ENCODE data around the gene AAR2. TPM values are rescaled to one million over a fixed set of nuclear protein-coding genes. Genes with fewer than 3 reads are reported as not detected.

AAR2 gene
- total RNA-seq, 1 experiment from 2014 or later, result 26.1 TPM

DNA sequence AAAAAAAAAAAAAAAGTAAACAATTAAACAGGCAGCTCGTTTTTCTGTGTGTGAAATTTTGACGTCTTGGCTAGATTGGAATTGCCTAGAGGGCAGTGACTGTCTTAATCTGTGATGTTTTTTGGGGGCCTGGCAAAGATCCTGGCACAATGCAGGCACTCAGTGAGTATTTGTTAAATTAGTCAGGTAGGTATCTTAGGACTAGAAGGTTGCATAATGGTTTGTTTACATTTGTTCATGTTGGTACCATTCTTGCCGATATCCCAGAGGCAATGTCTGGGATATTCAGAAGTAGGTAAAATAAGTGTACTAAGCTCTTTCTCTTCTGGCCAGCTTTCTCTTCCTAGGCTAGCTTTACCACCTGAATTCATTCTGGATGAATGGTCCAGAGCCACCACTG lies 2.5 kb downstream of the AAR2 start:
- in situ Hi-C loops (cut with HindIII; ENCODE audit: low pct_unique_long_range_greater_than_20kb, low sequenced_read_pairs), result no loop called here
- H3K4me3 ChIP-seq (ENCODE audit: low read depth in 2 of 2, low read length in 2 of 2), result no peak overlapping the region
- CTCF ChIA-PET, result no interaction called here
- DNase-seq (ENCODE audit: low read depth, low spot score) (no peak), ATAC-seq (no peak)
- no TSS peak for BruUV-seq (replicated peaks)
- H3K36me3 ChIP-seq (ENCODE audit: control insufficient read depth, insufficient read depth, low read length), result peaks cover 16% of the 10 kb centered on the region
- H3K4me1 ChIP-seq (ENCODE audit: control insufficient read depth, insufficient read depth, low read length), result peaks cover 16% of the 10 kb centered on the region; the same call in 1 of the 2 replicates
- POLR2A ChIA-PET, result no interaction called here
- H3K27me3 ChIP-seq (ENCODE audit: control insufficient read depth, insufficient read depth, low read length), result no peaks in the 10 kb centered on the region
- H3K9me3 ChIP-seq (ENCODE audit: control insufficient read depth, insufficient read depth, low read depth, low read length), result no peaks in the 10 kb centered on the region
- intact Hi-C loops (cut with micrococcal nuclease; ENCODE audit: unreplicated experiment), result no loop called here
- H3K27ac ChIP-seq (ENCODE audit: low read length), result no peak overlapping the region
- no peak for TF ChIP-seq POLR2AphosphoS5 (IDR thresholded peaks at IDR 0.05; ENCODE audit: low read depth, low read length)
- TF ChIP-seq, protein P1, sequence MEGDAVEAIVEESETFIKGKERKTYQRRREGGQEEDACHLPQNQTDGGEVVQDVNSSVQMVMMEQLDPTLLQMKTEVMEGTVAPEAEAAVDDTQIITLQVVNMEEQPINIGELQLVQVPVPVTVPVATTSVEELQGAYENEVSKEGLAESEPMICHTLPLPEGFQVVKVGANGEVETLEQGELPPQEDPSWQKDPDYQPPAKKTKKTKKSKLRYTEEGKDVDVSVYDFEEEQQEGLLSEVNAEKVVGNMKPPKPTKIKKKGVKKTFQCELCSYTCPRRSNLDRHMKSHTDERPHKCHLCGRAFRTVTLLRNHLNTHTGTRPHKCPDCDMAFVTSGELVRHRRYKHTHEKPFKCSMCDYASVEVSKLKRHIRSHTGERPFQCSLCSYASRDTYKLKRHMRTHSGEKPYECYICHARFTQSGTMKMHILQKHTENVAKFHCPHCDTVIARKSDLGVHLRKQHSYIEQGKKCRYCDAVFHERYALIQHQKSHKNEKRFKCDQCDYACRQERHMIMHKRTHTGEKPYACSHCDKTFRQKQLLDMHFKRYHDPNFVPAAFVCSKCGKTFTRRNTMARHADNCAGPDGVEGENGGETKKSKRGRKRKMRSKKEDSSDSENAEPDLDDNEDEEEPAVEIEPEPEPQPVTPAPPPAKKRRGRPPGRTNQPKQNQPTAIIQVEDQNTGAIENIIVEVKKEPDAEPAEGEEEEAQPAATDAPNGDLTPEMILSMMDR (IDR thresholded peaks at IDR 0.05), result no peak
- no peak for TF ChIP-seq TCF7L2 (IDR thresholded peaks at IDR 0.05; ENCODE audit: low read depth, low read length)
- no peak for TF ChIP-seq SIN3A (IDR thresholded peaks at IDR 0.05; ENCODE audit: borderline replicate concordance, insufficient read depth, low read depth, low read length)
- TF ChIP-seq, protein P2, sequence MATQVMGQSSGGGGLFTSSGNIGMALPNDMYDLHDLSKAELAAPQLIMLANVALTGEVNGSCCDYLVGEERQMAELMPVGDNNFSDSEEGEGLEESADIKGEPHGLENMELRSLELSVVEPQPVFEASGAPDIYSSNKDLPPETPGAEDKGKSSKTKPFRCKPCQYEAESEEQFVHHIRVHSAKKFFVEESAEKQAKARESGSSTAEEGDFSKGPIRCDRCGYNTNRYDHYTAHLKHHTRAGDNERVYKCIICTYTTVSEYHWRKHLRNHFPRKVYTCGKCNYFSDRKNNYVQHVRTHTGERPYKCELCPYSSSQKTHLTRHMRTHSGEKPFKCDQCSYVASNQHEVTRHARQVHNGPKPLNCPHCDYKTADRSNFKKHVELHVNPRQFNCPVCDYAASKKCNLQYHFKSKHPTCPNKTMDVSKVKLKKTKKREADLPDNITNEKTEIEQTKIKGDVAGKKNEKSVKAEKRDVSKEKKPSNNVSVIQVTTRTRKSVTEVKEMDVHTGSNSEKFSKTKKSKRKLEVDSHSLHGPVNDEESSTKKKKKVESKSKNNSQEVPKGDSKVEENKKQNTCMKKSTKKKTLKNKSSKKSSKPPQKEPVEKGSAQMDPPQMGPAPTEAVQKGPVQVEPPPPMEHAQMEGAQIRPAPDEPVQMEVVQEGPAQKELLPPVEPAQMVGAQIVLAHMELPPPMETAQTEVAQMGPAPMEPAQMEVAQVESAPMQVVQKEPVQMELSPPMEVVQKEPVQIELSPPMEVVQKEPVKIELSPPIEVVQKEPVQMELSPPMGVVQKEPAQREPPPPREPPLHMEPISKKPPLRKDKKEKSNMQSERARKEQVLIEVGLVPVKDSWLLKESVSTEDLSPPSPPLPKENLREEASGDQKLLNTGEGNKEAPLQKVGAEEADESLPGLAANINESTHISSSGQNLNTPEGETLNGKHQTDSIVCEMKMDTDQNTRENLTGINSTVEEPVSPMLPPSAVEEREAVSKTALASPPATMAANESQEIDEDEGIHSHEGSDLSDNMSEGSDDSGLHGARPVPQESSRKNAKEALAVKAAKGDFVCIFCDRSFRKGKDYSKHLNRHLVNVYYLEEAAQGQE (IDR thresholded peaks at IDR 0.05; ENCODE audit: insufficient read depth in 1 of 2, low read depth in 2 of 2, low read length in 1 of 2), result no peak

DNA sequence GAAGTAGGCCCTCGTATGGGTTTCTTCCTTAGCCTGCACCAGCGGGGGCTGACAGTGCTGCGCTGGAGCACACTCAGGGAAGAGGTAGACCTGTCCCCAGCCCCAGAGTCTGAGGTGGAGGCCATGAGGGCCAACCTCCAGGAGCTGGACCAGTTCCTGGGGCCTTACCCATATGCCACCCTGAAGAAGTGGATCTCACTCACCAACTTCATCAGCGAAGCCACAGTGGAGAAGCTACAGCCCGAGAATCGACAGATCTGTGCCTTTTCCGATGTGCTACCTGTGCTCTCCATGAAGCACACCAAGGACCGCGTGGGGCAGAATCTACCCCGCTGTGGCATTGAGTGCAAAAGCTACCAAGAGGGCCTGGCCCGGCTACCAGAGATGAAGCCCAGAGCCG lies 3.8 kb downstream of the AAR2 start:
- ChIA-PET POLR2A (interaction anchor here (0.6 kb wide), 1 partner anchor 103 kb away, joined by 5 read pairs; no protein-coding TSS in a partner anchor), CTCF (no interaction called here)
- intact Hi-C loops (cut with micrococcal nuclease; ENCODE audit: unreplicated experiment) (no loop called here), in situ Hi-C loops (cut with HindIII; ENCODE audit: low pct_unique_long_range_greater_than_20kb, low sequenced_read_pairs) (no loop called here)
- no peaks in the 10 kb centered on the region for H3K27me3 ChIP-seq (ENCODE audit: control insufficient read depth, insufficient read depth, low read length)
- TF ChIP-seq SIN3A (IDR thresholded peaks at IDR 0.05; ENCODE audit: borderline replicate concordance, insufficient read depth, low read depth, low read length) (no peak), POLR2AphosphoS5 (IDR thresholded peaks at IDR 0.05; ENCODE audit: low read depth, low read length) (no peak), TCF7L2 (IDR thresholded peaks at IDR 0.05; ENCODE audit: low read depth, low read length) (no peak)
- TF ChIP-seq, protein P2 (IDR thresholded peaks at IDR 0.05; ENCODE audit: insufficient read depth in 1 of 2, low read depth in 2 of 2, low read length in 1 of 2), result no peak
- TF ChIP-seq, protein P1 (IDR thresholded peaks at IDR 0.05), result no peak
- ATAC-seq (no peak), DNase-seq (ENCODE audit: low read depth, low spot score) (no peak)
- H3K4me3 ChIP-seq (ENCODE audit: low read depth in 2 of 2, low read length in 2 of 2), result no peak overlapping the region
- peaks cover 21% of the 10 kb centered on the region for H3K36me3 ChIP-seq (ENCODE audit: control insufficient read depth, insufficient read depth, low read length)
- no peak overlapping the region for H3K27ac ChIP-seq (ENCODE audit: low read length)
- peaks cover 16% of the 10 kb centered on the region; the same call in 1 of the 2 replicates for H3K4me1 ChIP-seq (ENCODE audit: control insufficient read depth, insufficient read depth, low read length)
- H3K9me3 ChIP-seq (ENCODE audit: control insufficient read depth, insufficient read depth, low read depth, low read length), result no peaks in the 10 kb centered on the region
- BruUV-seq (replicated peaks), result no TSS peak

Data from Panc1 (cell line).